GM19467 (cell line): ENCODE data around the gene CFAP45.

ENCODE experiments used
- ATAC-seq: cut with Tn5 transposase; IDR thresholded peaks from one replicate; pipeline ENCODE4 v1.9.1; 2021; ENCODE audit warnings: mild to moderate bottlenecking, moderate library complexity; ENCODE audit not compliant: unreplicated experiment

The CFAP45 gene

DNA sequence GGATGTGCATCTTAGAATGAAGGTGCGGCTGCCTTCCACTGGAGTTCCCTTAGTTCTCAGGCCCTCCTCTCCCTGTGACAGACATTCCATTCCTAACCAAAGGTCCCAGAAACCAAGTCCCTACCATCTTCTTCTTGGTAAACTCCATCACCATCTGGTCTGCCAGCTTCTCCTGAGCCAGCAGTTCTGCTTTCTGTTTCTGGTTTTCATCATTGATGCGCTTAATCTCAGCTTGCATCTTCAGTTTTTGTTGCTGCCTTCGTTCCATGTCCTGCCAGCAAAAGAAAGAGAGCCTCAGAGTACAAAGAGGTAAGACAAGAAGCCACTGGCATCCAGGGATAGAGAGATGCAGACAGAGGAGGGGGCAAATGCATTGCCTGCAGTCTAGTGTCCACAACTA, 19.5 kb downstream of the CFAP45 start:
- no peak for ATAC-seq

DNA sequence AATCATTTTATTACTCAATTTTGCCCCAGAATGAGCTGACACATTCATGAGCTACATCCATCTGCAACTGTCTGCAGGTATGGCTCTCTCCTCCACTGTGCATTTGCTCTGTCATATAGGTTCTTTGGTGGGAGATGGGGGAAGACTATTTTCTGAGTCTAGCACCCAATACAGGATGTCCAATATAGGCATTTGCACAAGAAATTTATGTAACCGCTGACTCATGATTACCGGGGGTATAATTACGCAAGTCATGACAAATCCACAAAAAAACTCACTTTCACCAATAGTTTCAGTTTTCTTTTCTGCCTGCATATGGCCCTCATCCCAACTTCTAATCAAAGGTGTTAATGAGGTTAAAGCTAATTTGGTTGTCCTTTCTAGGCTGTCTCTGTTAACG, 20.0 kb downstream of the CFAP45 start:
- ATAC-seq: no peak

DNA sequence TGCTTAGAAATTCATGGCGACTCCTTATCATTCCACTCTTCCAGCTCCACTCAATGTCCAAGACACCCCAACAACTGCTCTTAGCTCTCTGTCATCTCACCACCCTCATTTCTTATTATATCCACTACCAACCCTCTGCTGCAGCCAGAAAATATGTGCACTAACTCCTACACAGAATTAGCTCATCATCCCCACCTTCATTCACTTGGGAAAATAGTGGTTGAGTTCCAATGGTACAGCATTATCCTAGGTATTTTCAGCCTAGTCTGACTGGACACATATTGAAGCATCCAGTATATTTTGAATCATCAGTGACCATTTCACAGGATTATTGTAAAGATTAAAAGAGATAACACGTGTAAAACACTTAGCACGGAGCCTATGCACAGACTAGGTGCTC, 20.8 kb downstream of the CFAP45 start:
- ATAC-seq: no peak

DNA sequence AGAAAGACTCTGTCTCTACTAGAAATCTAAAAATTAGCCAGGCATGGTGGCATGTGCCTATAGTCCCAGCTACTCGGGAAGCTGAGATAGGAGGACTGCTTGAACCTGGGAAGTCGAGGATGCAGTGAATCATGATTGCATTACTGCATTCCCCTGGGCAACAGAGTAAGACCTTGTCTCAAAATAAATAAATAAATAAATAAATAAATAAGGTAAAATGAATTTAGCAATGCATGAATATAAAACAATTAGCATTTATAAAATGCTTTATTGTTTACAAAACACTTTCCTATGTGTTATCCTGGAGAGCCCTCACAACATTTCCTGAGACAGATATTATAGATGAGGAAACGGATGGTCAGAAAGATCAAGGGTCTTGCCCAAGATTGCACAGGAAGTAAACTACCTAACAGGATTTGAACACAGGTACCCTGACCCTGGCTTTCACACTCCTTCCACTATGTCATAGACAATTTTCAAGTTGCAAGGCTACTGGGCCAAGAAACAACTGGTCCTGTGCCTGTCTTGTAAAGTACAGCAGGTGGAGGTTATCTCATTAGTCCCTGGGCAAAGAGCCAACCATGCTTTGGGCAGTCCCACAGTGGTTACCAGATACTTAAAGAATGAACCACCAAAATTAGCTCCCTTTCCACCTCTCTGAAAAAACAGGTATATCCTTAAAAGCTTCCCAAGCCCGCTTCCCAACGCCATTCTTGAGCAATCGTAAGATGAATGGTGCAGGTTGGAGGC, 22.1 kb downstream of the CFAP45 start:
- no peak for ATAC-seq

DNA sequence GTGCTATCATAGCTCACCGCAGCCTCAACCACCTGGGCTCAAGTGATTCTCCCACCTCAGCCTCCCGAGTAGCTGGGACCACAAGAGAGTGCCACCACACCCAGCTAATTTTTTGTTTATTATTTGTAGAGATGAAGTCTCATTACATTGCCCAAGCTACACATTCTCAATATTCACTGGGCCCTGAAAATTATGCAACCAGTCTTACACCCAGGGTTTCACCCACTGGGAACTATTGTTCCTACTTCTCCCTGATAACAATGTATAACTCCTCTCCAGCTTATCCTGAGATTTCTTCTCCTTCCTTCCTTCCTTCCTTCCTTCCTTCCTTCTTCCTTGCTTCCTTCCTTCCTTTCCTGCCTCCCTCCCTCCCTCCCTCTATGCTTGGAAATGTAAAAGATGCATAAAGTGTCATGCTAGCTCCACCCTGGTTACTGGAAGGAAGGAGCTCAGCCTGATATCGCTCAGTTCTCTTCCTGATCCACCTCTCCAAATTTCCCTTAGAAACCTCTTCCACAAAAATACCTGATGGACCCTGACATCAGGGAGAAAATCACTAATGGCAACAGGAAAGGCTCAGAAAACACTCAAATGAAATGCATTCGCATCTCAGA, 26.3 kb downstream of the CFAP45 start:
- ATAC-seq: no peak

DNA sequence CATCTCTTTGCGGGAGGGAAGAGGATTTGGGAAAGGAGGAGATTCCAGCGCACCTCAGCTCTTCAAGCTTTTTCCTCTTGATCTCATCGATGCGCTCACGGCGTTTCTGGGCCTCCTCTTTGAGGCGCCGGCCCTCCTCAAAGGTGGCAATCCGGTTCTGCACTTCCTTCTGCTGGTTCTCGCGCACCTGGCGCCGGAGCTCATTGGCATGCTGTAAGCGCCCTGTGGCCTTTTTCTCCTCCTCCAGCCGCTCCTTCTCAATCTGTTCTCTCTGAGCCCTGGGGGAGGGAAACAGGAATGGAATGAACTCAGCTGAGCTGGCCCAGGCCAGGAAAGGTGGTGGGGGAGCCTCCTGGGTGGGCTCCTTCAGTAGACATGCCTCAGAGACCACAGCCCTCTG, 27.1 kb downstream of the CFAP45 start:
- no peak for ATAC-seq

DNA sequence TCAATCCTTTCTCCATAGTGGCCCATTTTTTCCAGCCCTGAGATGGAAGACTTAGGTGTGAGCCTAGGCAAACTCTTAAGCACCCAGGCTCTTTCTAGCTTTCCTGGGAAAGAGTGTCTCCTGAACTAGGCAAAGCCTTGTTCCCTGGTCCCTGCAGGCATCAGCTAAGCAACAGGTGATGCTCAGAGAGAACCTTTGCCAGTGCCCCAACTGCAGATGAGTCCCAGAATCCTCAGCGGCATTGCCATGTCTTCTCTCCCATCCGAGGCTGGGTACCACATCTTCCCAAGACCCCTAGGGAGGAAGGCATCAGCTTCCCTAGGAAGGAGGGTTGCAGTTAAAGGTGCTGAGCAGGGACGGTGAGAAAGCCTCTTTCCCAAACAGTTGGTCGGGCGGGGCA, 29.3 kb downstream of the CFAP45 start:
- ATAC-seq: no peak

DNA sequence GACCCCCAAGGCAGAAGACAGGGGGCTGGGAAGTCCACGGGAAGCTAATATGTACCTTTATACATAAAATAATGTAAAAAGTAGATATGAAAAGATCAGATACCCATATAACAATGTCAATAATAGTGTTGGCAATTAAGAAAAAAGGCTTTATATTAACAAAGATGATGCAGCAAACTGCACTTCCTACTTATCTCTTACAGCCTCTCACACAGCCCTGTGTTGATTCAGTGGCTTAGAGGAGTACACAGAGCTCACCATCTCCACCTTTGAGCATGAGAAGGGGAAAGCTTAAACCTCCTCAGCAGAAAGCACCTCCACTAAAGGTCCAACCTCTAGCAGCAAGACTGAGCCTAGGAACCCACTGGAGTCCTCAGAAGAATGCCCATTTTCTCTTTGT, 30.4 kb downstream of the CFAP45 start:
- ATAC-seq: no peak

DNA sequence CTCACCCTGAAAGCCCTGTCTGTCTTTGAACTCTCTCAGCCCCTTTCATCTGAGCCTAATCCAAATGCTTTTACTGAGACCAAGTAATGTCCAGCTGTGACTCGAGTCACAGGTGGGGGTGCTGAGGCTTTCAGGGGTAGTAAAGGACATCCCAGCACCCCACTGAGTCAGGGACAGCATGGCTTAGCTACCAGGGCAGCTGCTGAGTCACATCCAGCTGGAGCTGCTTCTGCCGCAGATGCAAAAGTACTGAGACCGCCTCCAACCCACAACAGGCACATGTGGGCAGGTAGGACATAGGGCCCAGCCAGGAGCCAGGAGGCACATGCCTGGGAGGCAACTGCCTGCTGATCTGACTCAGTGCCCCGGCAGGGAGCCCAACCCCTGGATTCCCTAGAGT, 30.8 kb downstream of the CFAP45 start:
- ATAC-seq: no peak

DNA sequence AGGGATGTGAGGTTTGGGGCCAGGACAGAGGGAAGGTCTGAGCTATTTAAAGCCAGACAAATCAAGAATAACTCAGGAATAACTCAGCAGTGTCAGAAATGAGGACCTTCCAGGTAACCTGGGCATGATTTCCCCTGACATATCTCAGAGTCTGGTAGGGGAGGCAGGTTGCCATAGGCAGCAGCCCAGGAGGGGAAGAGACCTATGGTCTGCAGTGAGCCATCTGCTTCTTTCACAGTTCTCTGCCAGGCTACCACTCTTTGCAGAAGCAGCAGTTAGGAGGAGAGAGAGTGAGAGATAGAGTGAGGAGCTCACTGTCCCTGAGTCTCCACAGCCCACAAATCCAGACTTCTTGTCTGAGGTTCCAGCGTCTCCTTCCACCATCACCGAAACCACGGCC, 31.2 kb downstream of the CFAP45 start:
- ATAC-seq: no peak

DNA sequence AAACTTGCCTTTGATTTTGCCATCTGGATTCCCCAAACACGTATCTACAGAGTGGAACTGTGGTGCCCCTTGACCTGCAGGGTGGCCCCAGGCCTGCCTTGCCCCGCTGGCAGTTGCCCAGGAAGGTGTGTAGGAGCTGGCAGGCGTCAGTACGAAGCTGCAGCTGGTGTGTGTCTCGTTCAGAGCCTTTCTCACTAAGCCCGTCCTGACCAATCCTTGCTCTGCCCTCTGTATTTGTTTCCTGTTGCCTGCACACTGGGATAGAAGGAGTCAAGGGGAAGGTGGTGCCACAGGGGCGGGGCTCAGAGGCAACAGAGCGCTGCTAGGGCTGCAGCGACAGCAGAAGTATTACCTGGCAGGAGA, 32.3 kb downstream of the CFAP45 start:
- ATAC-seq: no peak

DNA sequence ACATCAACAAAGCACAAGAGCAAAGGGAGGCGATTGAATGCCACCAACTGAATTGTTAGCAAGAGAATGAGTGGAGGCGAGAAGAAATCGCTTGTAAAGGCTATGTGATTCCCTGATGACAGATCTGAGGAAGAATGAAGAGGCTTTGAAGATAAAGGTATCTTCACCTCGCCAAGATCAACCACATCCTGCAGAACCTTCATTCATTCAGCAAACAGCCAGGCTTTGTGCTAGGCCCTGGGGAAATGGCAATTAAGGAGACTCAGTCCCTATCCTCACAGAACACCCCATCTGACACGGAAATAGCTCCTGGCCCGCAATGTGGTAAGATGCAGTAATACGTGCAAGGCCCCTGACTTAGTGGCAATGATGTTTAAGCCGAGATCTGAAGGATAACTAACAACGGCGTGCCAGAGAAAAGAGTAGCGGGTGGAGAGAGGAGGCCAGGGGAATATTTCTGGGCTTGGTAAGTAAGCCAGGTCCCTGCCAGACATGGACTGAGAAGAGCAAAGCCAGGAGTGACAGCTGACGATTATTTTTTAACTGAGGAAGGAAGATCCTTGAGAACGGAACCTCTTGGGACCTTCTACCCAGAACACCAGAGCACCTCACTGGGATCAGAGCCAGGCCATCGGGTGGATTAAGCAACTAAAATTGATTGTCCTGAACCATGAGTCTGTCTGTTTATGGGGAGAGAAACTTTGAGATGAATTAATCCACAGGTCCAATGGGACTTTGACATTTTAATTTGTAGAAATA, 32.9 kb downstream of the CFAP45 start:
- ATAC-seq: no peak

DNA sequence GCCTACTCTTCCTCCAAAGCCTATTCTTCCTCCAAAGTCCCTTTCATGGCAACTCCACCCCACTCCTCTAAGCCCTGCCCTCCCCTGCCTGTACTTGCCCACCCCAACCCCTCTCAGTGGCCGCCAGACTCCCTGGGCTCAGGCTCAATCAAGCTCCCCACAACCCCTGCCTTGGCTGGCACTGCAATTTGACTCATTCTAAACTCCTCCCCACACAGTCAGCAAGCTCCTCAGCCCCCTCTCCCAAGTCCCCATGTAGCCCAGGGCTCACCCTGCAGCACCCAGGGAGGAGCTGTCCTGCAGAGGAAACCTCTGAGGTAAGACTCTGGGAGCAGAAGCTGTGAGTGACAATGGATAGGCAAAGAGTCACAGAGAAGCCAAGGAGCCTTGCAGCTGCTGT, 33.9 kb downstream of the CFAP45 start:
- no peak for ATAC-seq

DNA sequence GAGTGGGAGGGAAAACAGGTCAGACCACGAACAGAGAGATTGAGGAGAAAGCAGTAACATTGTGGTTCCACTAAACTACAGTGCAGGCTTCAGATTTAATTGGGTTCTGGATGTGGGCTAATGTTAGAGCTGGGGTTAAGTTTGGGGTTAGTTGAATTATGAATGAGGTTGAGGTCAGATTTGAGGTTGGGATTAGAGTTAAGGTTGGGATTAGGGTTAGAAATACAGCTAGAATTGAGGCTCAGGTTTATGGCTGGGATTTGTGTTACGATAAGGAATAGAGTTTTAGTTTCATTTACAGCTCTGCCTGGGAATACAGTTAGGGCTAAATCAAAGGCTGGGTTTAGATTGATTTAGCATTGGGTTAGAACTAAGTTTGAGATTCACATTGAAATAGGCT, 35.7 kb downstream of the CFAP45 start:
- ATAC-seq: no peak

DNA sequence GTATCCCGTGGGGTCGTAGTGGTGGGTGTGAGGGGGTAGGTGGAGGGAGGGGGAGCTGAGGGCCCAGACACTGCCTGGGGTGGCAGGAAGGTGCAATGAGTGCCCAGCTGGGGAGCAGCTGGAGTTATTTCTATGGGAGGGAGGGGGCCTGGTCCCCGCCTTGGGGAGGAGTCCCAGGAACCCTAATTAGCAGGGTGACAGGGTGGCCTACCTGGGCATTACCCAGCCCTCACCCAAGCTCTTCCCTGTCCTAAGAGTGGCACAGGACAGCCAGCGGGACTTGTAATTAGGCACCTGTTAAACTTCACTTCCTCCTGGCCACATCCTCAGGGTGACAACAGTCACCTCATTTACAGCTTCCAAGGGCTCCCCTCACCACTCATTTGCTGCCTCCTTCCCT, 37.4 kb downstream of the CFAP45 start, which contains the start of gene VSIG8:
Gene VSIG8, minus strand, starts transcription at position 101 of the 400 bp plus-strand sequence. CDS start 136 bp downstream, outside the sequence.
- no peak for ATAC-seq

DNA sequence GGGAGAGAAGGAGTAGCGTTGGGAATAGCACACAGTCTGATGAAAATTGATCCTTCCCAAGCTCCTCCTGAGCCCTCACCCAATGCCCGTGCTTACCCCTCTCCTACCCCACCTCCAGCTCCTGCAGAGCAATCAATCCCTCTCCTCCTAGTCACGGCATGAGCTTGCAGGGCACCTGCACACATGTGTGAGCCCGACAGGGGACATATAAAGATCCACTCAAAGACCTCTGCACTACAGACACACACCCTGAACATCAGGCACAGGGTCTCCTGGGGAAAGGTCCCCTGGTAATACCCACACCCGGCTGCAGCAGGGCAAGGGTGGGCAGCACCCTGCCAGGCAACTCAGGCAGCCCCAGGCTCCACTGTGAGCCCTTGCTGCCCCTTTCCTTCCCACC, 37.9 kb downstream of the CFAP45 start:
- no peak for ATAC-seq

DNA sequence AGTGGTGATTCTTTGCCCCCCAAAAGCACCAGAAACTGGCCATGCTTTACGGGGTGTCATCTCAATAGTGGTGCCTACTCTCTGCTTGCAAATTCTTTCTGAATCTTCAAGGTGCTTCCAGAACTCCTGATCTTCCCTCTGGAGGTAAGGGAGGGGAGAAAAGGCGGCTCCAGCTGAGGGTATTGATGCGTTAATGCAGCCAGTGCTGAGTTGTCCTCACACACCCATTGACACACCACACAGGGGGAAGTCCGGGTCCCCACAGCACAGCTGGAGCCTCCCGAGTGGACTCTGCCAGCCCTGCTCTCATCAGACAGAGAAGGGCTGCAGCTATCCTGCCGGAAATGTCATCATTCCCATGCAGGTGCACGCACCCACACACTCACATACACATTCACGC, 38.7 kb downstream of the CFAP45 start:
- no peak for ATAC-seq

DNA sequence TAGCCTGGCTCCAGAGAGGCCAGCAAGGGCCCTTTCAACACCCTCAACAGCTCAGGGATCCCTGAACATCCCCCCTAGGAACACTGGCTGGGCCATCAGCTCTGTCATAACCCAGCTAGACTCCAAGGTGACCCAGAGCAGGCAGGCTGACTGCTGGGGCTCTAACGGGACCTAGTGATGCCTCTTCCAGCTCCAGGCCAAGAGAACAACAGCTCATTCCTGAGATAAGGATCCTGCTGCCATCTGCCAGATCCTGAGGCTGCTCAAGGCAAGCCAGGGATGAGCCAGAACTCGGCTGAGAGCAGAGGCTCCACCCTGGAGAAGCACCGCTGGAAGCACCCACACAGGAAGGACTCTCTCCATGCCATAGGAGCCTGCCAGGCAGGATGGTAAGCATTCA, 39.5 kb downstream of the CFAP45 start:
- ATAC-seq: no peak

DNA sequence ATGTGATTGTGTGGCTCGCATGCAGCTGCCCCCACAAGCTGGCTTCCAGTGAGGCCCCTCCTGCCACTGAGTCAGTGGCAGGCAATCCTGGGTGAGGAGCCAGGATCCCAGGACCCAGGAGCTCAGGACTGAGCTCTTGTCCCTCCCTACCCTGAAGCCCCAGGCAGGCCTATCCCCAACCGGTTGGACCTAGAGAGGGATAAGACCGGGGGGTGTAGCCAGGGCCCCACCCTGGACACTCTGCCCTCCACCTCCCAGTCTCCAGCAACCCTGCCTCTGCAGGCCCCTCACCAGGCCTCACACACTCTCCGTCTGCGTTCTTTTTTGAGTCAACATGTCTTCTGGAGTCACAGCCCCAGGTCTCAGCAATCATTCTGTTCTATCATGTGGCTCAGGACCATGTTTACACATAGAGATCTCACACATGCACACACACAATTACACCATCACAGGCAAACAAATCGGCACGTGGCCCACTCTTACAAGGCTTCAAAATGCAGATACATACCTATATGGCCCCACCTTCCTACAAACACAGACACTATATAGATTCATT, 40.1 kb downstream of the CFAP45 start:
- no peak for ATAC-seq

DNA sequence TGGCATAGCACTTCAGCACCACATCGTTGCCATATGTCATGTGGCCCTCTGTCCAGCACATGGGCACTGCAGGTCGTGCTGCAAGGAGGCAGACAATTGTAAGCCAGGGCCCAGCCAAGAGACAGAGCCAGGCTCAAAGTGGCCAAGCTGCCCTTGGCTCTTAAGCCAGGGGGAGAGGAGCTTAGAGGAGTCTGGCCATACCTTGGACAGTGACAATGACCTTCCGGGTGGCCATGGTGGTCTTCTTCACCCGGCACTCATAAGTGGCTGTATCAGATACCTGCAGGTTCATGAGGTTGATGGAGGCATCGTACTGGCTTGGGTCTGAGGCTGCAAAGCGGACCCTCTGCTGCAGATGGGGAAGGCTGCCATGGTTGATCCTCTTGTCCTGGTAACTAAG, 42.1 kb downstream of the CFAP45 start:
- no peak for ATAC-seq

DNA sequence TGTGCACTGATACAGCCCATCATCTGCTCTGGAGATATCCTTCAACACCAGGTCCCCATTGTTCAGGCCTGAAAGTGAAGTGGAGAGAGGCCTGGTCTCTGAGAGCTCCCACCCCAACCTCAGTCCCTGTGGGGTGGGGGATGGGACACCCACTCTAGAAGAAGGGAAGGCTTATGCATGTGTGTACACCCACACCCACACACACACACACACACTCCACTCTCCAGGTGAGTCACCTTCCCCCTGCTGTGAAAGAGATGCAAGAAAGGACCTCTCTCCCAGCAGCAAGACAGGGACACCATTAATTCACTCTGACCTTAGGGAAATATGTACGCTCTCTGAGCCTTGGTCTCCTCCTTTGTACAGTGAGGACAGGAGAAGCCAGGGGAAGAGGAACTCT, 43.4 kb downstream of the CFAP45 start:
- no peak for ATAC-seq

DNA sequence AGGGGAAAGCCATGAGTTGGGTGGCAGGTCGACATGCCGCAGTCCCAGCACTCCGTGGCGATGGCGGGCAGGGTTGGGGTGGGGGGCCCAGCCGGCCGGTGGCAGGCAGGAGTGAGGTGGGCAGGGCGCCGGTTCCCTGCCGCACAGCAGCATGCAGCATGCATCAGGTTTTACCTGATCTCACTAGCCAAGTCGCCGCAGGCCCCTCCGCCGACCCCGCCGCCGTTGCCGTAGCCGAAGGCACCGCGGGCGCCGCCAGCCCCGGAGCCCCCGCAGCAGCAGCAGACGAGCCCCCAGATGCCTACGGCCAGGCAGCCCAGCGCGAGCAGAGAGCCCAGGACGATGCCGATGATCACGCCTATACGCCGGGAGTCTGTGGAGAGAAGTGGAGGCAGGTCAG, 44.3 kb downstream of the CFAP45 start:
- ATAC-seq: no peak
